ENCODE measurements around the gene CHD3. TPM values are rescaled to one million over a fixed set of nuclear protein-coding genes. Genes with fewer than 3 reads are reported as not detected.

The CHD3 gene
- total and polyA plus RNA-seq, 4 experiments from 2014 or later: 0.84 to 287 (median 149) TPM

DNA sequence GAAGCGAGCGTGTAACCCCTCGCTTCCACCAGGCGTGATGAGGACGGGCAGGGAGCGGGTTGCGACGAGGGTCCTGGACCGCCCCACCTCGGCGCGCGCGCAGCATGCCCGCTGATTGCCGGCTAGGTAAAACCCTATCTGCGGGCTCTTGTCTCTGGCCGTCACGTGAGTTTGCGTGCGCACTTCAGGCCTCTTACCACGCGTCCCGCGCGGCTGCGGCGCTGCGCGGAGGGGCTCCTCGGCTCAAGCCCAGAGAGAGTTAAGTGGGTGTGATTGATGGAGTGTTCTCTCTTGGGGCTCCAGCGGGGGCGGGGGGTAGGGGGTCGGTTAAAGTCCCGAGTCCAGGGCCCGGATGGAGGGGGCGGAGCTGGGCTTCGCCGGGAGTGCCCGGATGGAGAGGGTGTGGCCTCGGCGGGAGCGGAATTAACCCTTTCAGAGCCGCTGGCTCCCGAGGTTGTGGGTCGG is 46.6 kb upstream of the CHD3 start:
- peak overlapping the region; percentile 92 to 99 (median 97) for H3K4me3 Mint-ChIP-seq
- ChIA-PET POLR2A (ENCODE audit: partially characterized antibody) (interaction anchor here (0.6 to 13.6 kb wide), 11 partner anchors 7 to 386 kb away, joined by 3 to 238 read pairs (median 4); partner anchors contain the start of genes ATP1B2, CYB5D1, KDM6B and NAA38), CTCF (ENCODE audit: partially characterized antibody) (interaction anchor here (1.0 to 2.2 kb wide), 2 partner anchors 8 to 19 kb away, joined by 4 to 13 read pairs; partner anchors contain the start of gene KDM6B)
- H3K36me3 ChIP-seq (ENCODE audit: insufficient read depth, low read length): peaks cover 3% of the 10 kb centered on the region
- H3K9me3 Mint-ChIP-seq: peaks cover 0 to 1% (median 0%) of the 10 kb centered on the region in 8 donors
- H3K36me3 Mint-ChIP-seq: peaks cover 0 to 52% of the 10 kb centered on the region in 2 donors
- H3K4me1 ChIP-seq (ENCODE audit: insufficient read depth, low read length): peaks cover 52% of the 10 kb centered on the region
- peak in 3 of 5 donors; percentile 82 to 86 (median 85) for DNase-seq
- no peaks in the 10 kb centered on the region for H3K9me3 ChIP-seq (ENCODE audit: control insufficient read depth in 1 of 2, low read length in 2 of 2)
- no peaks in the 10 kb centered on the region for H3K27me3 ChIP-seq (ENCODE audit: insufficient read depth, low read length)
- H3K27me3 Mint-ChIP-seq: peaks cover 0 to 3% of the 10 kb centered on the region in 2 donors
- peaks cover 39 to 73% (median 57%) of the 10 kb centered on the region in 4 donors for H3K4me1 Mint-ChIP-seq
- H3K27ac Mint-ChIP-seq: peak overlapping the region; percentile 99 to 100 (median 100)
- intact Hi-C loops (cut with micrococcal nuclease): loop anchor here (1.0 to 10.0 kb wide), 6 partner anchors 8 to 607 kb away; partner anchors contain the start of genes CTC1, DVL2, KDM6B and NAA38
- peak overlapping the region; percentile 86 to 92 for H3K4me3 ChIP-seq (ENCODE audit: low read length in 2 of 2)
- peak overlapping the region; percentile 99 for H3K27ac ChIP-seq (ENCODE audit: low read depth, low read length)

DNA sequence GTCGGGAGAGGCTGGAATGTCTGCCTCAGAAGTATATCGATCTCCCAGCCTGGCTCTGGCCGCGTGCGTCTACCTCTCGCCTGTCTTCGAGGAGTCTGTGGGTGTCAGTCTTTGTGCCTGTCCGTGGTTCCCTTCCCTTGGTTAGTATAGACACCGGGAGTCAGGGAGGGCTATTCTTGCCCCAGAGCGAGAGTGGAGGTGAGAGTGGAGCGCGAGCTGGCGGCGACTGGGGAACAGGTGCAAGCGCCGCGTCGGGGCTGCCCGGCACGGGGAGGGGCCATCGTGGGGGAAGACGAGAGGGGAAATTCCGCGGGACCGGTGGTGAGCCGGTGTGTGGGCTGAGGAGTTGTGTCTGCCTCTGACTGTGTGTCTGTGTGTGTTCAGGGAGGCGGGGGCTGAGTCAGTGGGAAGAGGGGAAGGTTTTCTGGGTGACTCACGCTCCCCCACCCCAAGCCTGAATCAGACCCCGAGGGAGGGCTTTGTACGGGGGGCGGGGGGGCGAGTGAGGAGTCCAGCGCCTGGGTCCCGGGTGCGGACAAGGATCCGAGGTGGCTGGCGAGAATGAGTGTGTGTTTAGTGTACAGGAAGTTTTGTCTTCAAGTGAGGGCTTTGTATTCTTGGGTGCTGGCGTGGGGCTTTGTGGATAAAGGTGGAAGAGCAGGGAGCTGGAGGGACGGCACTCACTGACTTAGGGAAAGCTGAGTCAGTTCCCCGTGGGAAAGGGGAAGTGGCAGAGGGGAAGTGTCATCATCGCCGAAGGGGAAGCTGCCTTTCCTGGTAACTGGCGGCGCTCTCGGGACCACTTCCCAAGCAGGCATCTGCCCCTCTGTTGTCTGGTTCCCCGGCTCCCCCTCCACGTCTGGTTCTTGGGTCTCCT is 46.0 kb upstream of the CHD3 start:
- ChIA-PET POLR2A (ENCODE audit: partially characterized antibody) (interaction anchor here (0.6 to 13.6 kb wide), 15 partner anchors 8 to 387 kb away, joined by 3 to 238 read pairs (median 4); partner anchors contain the start of genes ATP1B2, CYB5D1, KDM6B and NAA38), CTCF (ENCODE audit: partially characterized antibody) (interaction anchor here (1.0 to 2.2 kb wide), 2 partner anchors 9 to 20 kb away, joined by 4 to 13 read pairs; partner anchors contain the start of gene KDM6B)
- peaks cover 0 to 57% of the 10 kb centered on the region in 2 donors for H3K36me3 Mint-ChIP-seq
- H3K27ac Mint-ChIP-seq: peak overlapping the region; percentile 99 to 100 (median 100)
- H3K9me3 ChIP-seq (ENCODE audit: control insufficient read depth in 1 of 2, low read length in 2 of 2): no peaks in the 10 kb centered on the region
- peak; percentile 94 to 99 (median 95) for DNase-seq
- peaks cover 3% of the 10 kb centered on the region for H3K36me3 ChIP-seq (ENCODE audit: insufficient read depth, low read length)
- H3K27ac ChIP-seq (ENCODE audit: low read depth, low read length): peak overlapping the region; percentile 99
- peak overlapping the region; percentile 86 to 92 for H3K4me3 ChIP-seq (ENCODE audit: low read length in 2 of 2)
- H3K4me1 Mint-ChIP-seq: peaks cover 32 to 67% (median 50%) of the 10 kb centered on the region in 4 donors
- peak overlapping the region; percentile 92 to 99 (median 97) for H3K4me3 Mint-ChIP-seq
- H3K27me3 ChIP-seq (ENCODE audit: insufficient read depth, low read length): no peaks in the 10 kb centered on the region
- peaks cover 0 to 1% (median 0%) of the 10 kb centered on the region in 8 donors for H3K9me3 Mint-ChIP-seq
- intact Hi-C loops (cut with micrococcal nuclease): loop anchor here (1.0 to 10.0 kb wide), 7 partner anchors 8 to 608 kb away; partner anchors contain the start of genes CTC1, DVL2, KDM6B and NAA38
- H3K4me1 ChIP-seq (ENCODE audit: insufficient read depth, low read length): peaks cover 46% of the 10 kb centered on the region
- peaks cover 0 to 3% of the 10 kb centered on the region in 2 donors for H3K27me3 Mint-ChIP-seq

DNA sequence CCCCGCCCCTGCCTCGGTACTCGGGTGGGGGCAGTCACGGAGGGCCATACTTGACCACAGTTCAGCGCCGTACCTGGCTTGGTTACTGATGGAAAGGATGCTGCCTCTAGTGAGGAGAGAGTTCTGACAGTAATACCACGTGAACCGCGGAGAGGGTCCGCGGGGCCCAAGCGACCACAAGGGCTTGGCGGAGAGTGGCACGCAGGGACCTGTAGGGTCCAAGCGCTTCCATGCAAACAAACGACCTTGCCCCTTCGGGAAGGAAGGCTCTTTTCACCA is 45.4 kb upstream of the CHD3 start:
- DNase-seq: peak in 1 of 5 donors; percentile 81
- Histone ChIP-seq H3K27ac (ENCODE audit: low read depth, low read length) (peak overlapping the region; percentile 99), H3K27me3 (ENCODE audit: insufficient read depth, low read length) (no peaks in the 10 kb centered on the region), H3K36me3 (ENCODE audit: insufficient read depth, low read length) (peaks cover 5% of the 10 kb centered on the region), H3K4me1 (ENCODE audit: insufficient read depth, low read length) (peaks cover 42% of the 10 kb centered on the region), H3K4me3 (ENCODE audit: low read length in 2 of 2) (peak overlapping the region; percentile 86 to 92), H3K9me3 (ENCODE audit: control insufficient read depth in 1 of 2, low read length in 2 of 2) (no peaks in the 10 kb centered on the region)
- POLR2A ChIA-PET (ENCODE audit: partially characterized antibody): interaction anchor here (0.7 to 13.6 kb wide), 8 partner anchors 8 to 276 kb away, joined by 3 to 238 read pairs (median 10); partner anchors contain the start of genes CYB5D1, KDM6B, NAA38 and RNF227
- Mint-ChIP-seq H3K27me3 (peaks cover 0 to 3% of the 10 kb centered on the region in 2 donors), H3K4me1 (peaks cover 30 to 63% (median 47%) of the 10 kb centered on the region in 4 donors), H3K4me3 (peak overlapping the region; percentile 92 to 99 (median 97)), H3K27ac (peak overlapping the region; percentile 99 to 100 (median 100)), H3K36me3 (peaks cover under 1 to 58% of the 10 kb centered on the region in 2 donors), H3K9me3 (peaks cover 0 to 1% (median 0%) of the 10 kb centered on the region in 8 donors)
- CTCF ChIA-PET (ENCODE audit: partially characterized antibody): interaction anchor here (2.2 kb wide), 1 partner anchor 9 kb away, joined by 13 read pairs; the partner anchor contains the start of gene KDM6B
- intact Hi-C loops (cut with micrococcal nuclease): loop anchor here (1.0 to 10.0 kb wide), 5 partner anchors 8 to 608 kb away; partner anchors contain the start of genes CTC1, DVL2, PFAS and PHF23

DNA sequence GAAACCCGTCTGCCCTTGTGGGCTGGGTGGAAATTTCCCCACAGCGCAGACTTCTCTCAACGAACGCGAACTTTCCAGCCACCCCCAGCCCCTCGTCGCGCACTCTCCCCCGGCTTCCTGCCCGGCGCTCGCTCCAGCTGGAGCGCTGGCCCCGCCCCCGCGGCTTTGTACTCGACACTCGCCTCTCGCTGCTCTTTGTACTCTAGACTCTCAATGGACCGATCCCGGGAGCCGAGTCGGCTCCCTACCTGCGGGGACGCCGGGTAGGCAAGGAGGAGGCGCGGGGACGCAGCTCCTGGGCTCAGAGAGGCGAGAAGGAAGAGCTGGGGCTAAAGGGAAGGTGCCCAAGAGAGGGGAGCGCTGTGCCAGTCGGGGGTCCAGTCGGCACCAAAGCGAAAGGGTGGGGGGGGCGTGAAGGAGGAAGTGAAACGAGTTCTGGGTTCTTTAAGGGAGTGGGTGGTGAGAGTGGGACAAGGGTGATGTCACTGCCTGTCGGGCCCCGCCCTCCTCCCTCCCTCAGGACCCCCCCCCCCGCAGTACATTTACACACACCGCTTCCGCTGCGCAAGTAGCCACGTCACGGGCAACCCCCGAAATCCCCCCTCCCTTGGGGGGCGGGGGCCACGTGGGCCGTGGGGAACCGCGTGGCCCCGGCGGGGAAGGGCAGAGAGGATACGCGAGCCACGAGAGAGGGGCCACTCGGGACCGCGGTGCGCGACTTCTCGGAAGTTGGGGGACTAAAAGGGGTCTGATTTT is 44.9 kb upstream of the CHD3 start:
- H3K36me3 Mint-ChIP-seq: peaks cover 3 to 60% of the 10 kb centered on the region in 2 donors
- POLR2A ChIA-PET (ENCODE audit: partially characterized antibody): interaction anchor here (0.7 to 13.6 kb wide), 8 partner anchors 7 to 276 kb away, joined by 3 to 238 read pairs (median 10); partner anchors contain the start of genes CYB5D1, KDM6B, NAA38 and RNF227

DNA sequence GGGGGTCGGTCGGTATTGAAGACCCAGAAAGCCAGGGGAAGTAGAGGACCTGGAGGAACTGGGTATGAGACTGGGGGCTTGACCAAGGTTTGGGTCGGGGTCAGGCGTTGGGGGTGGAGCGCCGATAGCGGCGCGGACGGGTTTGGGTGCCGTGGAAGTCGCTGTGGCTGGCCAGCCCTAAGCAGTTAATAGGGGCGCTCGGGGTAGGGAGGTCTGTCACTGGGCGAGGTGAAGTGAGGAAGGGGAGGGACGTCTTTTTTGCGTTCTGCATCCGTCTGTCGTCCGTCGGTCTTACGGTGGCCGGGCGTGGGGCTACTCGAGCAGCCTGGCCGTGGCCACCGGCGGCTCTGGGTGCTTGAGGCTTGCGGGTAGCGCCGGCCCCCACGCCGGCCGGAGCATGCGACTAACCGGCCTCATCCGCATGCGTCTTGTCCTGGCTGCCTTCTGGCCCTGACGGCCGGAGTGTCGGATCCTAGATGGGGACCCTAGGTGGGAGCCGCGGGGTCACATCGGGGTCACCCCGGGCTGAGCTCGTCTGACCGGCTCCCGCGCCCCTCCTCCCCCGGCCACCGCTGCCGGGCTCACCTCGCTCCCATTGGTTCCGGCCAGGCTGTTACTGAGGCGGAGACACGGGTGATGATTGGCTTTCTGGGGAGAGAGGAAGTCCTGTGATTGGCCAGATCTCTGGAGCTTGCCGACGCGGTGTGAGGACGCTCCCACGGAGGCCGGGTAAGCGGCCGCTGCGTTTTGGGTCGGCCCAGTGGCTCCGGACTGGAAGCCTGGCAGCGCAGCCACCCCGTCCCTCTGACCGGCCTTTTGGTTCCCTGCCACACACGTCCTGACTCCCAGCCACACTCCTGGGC is 44.1 kb upstream of the CHD3 start:
- Histone ChIP-seq H3K27ac (ENCODE audit: low read depth, low read length) (peak overlapping the region; percentile 99), H3K4me1 (ENCODE audit: insufficient read depth, low read length) (peaks cover 30% of the 10 kb centered on the region), H3K9me3 (ENCODE audit: control insufficient read depth in 1 of 2, low read length in 2 of 2) (no peaks in the 10 kb centered on the region), H3K4me3 (ENCODE audit: low read length in 2 of 2) (peak overlapping the region; percentile 57 to 92), H3K36me3 (ENCODE audit: insufficient read depth, low read length) (peaks cover 8% of the 10 kb centered on the region), H3K27me3 (ENCODE audit: insufficient read depth, low read length) (no peaks in the 10 kb centered on the region)
- ChIA-PET CTCF (ENCODE audit: partially characterized antibody) (interaction anchor here (1.2 to 2.2 kb wide), 7 partner anchors 10 to 145 kb away, joined by 3 to 16 read pairs (median 5); partner anchors contain the start of genes KDM6B and NAA38), POLR2A (ENCODE audit: partially characterized antibody) (interaction anchor here (0.7 to 13.6 kb wide), 15 partner anchors 9 to 532 kb away, joined by 3 to 238 read pairs (median 4); partner anchors contain the start of genes ACAP1, CYB5D1, KDM6B and NAA38)
- peaks cover 21 to 50% (median 35%) of the 10 kb centered on the region in 4 donors for H3K4me1 Mint-ChIP-seq
- peak overlapping the region; percentile 99 to 100 (median 100) for H3K27ac Mint-ChIP-seq
- H3K36me3 Mint-ChIP-seq: peaks cover 3 to 56% of the 10 kb centered on the region in 2 donors
- H3K27me3 Mint-ChIP-seq: peaks cover 0 to 3% of the 10 kb centered on the region in 2 donors
- intact Hi-C loops (cut with micrococcal nuclease): loop anchor here (5.0 to 10.0 kb wide), 3 partner anchors 157 to 610 kb away; partner anchors contain the start of genes CTC1, DVL2, PFAS and PHF23
- peak; percentile 82 to 87 (median 85) for DNase-seq
- peak overlapping the region; percentile 92 to 99 (median 97) for H3K4me3 Mint-ChIP-seq
- peaks cover 0 to 1% (median 0%) of the 10 kb centered on the region in 8 donors for H3K9me3 Mint-ChIP-seq

More for the DNA sequence above, 44.9 kb upstream of the CHD3 start:
- Mint-ChIP-seq H3K4me3 (peak overlapping the region; percentile 92 to 99 (median 97)), H3K4me1 (peaks cover 27 to 58% (median 43%) of the 10 kb centered on the region in 4 donors), H3K27me3 (peaks cover 0 to 3% of the 10 kb centered on the region in 2 donors), H3K9me3 (peaks cover 0 to 1% (median 0%) of the 10 kb centered on the region in 8 donors), H3K27ac (peak overlapping the region; percentile 99 to 100 (median 100))
- CTCF ChIA-PET (ENCODE audit: partially characterized antibody): interaction anchor here (2.2 kb wide), 1 partner anchor 10 kb away, joined by 13 read pairs; the partner anchor contains the start of gene KDM6B
- H3K9me3 ChIP-seq (ENCODE audit: control insufficient read depth in 1 of 2, low read length in 2 of 2): no peaks in the 10 kb centered on the region
- peak overlapping the region; percentile 99 for H3K27ac ChIP-seq (ENCODE audit: low read depth, low read length)
- H3K36me3 ChIP-seq (ENCODE audit: insufficient read depth, low read length): peaks cover 6% of the 10 kb centered on the region
- peak overlapping the region; percentile 86 to 92 for H3K4me3 ChIP-seq (ENCODE audit: low read length in 2 of 2)
- intact Hi-C loops (cut with micrococcal nuclease): loop anchor here (1.0 to 10.0 kb wide), 5 partner anchors 8 to 609 kb away; partner anchors contain the start of genes CTC1, DVL2, PFAS and PHF23
- peak; percentile 93 to 95 (median 94) for DNase-seq
- H3K27me3 ChIP-seq (ENCODE audit: insufficient read depth, low read length): no peaks in the 10 kb centered on the region
- H3K4me1 ChIP-seq (ENCODE audit: insufficient read depth, low read length): peaks cover 38% of the 10 kb centered on the region
